Endodermal cell (in vitro differentiated cells): Measurements from ENCODE around the gene RALBP1. TPM values are rescaled to one million over a fixed set of nuclear protein-coding genes. Genes with fewer than 3 reads are reported as not detected.

ENCODE experiments used
- DNase-seq: peaks from one replicate; pipeline ENCODE4 v3.0.0-alpha.2; 2017
- H3K27ac ChIP-seq: 2 replicates; pipeline ENCODE4 v1.5.1; 2013; ENCODE audit warnings: mild to moderate bottlenecking, low read depth, low read length, moderate library complexity
- H3K27me3 ChIP-seq: 2 replicates; pipeline ENCODE4 v1.6.1; 2013; ENCODE audit warnings: mild to moderate bottlenecking, low read length, moderate library complexity; ENCODE audit not compliant: insufficient read depth, control insufficient read depth, poor library complexity, severe bottlenecking
- H3K36me3 ChIP-seq: 2 replicates; pipeline ENCODE4 v1.7.0; 2013; ENCODE audit warnings: mild to moderate bottlenecking, low read length, moderate library complexity; ENCODE audit not compliant: control insufficient read depth, insufficient read depth
- H3K4me1 ChIP-seq: one replicate; pipeline ENCODE4 v1.7.0; 2013; ENCODE audit warnings: low read length; ENCODE audit not compliant: control insufficient read depth, insufficient read depth
- H3K4me3 ChIP-seq: 2 replicates; pipeline ENCODE4 v1.5.1; 2013; ENCODE audit warnings: mild to moderate bottlenecking, low read length, moderate library complexity
- H3K9ac ChIP-seq: 2 replicates; pipeline ENCODE4 v1.6.1; 2013; ENCODE audit warnings: mild to moderate bottlenecking, low read length, moderate library complexity; ENCODE audit not compliant: poor library complexity, severe bottlenecking; ENCODE audit errors: extremely low read depth
- H3K9me3 ChIP-seq: 2 replicates; pipeline ENCODE4 v1.6.1; 2013; ENCODE audit warnings: mild to moderate bottlenecking, low read length, moderate library complexity; ENCODE audit not compliant: control insufficient read depth
- H3K27ac Mint-ChIP-seq: 2 replicates; pipeline ENCODE4 v1.8.0; 2020; ENCODE audit warnings: mixed read lengths
- H3K27me3 Mint-ChIP-seq: 2 replicates; pipeline ENCODE4 v1.8.0; 2021; ENCODE audit warnings: mild to moderate bottlenecking, mixed read lengths; ENCODE audit not compliant: insufficient read depth
- H3K36me3 Mint-ChIP-seq: 2 replicates; pipeline ENCODE4 v1.8.0; 2020; ENCODE audit warnings: low read depth, mixed read lengths
- H3K4me1 Mint-ChIP-seq: 2 replicates; pipeline ENCODE4 v1.8.0; 2020; ENCODE audit warnings: mixed read lengths
- H3K4me3 Mint-ChIP-seq: 2 replicates; pipeline ENCODE4 v1.8.0; 2020; ENCODE audit warnings: mild to moderate bottlenecking, moderate library complexity, mixed read lengths
- H3K9me3 Mint-ChIP-seq: 2 replicates; pipeline ENCODE4 v1.8.0; 2020; ENCODE audit warnings: mild to moderate bottlenecking, mixed read lengths
- WGBS, 2 experiments: methylation state at CpG; one replicate each; pipeline versions ENCODE4 v1.1.5 to v1.1.7; 2013; ENCODE audit warnings: missing lambda C conversion rate in 2 of 2, mixed read lengths in 1 of 2; ENCODE audit not compliant: insufficient coverage in 1 of 2, insufficient read length in 1 of 2; 5-methylcytosine and 5-hydroxymethylcytosine counted together
- total RNA-seq, 2 donors: library from RNA; stranded (reverse); fragmentation: NEBNext Ultra II Directional in 1 of 2; extraction: Animal tissue kit (Norgen Biotek cat#: 25700) in 1 of 2; gene quantifications; 2 replicates in 1 of 2; 3 replicates in 1 of 2; pipeline ENCODE4 v1.2.1, GENCODE V29; 2021
- TF ChIP-seq, protein P1 (sequence below): fragments of 200-600 bp; sonication (generic); conservative IDR thresholded peaks from 2 replicates; pipeline ENCODE4 v1.5.0; 2021; ENCODE audit warnings: antibody characterized with exemption, mild to moderate bottlenecking

Gene RALBP1
- total RNA-seq, 2 donors from 2014 or later = 60.5 to 64.9 TPM

DNA sequence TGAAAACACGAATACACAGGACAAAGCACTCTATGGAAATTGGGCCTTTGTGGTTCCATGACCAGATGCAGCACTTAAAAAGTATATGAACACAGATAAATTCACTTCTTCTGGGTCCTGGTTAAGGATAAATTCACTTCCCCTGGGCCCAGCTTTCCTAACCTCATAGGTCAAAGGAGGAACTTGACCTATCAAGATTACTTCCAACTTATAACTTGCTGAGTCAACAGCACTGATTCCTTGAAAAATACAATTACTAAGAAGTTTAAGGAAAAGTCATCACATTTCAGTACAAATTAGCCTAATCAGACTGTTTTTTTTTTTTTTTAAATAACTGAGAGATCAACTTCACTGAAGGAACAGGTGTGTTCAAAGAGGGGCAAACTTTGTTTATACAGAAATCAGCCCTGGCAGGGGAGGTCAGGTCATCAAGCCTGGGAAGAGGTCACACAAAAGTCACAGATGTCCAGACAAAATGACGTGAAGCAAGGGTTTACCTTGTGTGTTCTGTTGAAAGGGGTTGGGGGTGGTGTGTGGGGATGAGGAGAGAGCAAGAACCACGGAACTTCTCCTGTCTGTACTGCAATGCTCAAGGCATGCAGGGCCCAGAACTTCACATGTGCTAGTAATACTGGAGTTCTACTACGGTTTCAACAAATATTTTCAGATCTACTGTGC is 83.2 kb downstream of the RALBP1 start:
- Mint-ChIP-seq H3K27ac (peak overlapping the region; percentile 48), H3K36me3 (peaks cover 87% of the 10 kb centered on the region), H3K4me1 (no peaks in the 10 kb centered on the region), H3K27me3 (no peaks in the 10 kb centered on the region), H3K4me3 (no peak overlapping the region), H3K9me3 (peaks cover 5% of the 10 kb centered on the region)
- no peak overlapping the region for H3K27ac ChIP-seq
- TF ChIP-seq, protein P1, sequence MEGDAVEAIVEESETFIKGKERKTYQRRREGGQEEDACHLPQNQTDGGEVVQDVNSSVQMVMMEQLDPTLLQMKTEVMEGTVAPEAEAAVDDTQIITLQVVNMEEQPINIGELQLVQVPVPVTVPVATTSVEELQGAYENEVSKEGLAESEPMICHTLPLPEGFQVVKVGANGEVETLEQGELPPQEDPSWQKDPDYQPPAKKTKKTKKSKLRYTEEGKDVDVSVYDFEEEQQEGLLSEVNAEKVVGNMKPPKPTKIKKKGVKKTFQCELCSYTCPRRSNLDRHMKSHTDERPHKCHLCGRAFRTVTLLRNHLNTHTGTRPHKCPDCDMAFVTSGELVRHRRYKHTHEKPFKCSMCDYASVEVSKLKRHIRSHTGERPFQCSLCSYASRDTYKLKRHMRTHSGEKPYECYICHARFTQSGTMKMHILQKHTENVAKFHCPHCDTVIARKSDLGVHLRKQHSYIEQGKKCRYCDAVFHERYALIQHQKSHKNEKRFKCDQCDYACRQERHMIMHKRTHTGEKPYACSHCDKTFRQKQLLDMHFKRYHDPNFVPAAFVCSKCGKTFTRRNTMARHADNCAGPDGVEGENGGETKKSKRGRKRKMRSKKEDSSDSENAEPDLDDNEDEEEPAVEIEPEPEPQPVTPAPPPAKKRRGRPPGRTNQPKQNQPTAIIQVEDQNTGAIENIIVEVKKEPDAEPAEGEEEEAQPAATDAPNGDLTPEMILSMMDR = no peak
- no peak overlapping the region for H3K4me3 ChIP-seq
- no peak overlapping the region for H3K9ac ChIP-seq
- H3K36me3 ChIP-seq = peaks cover 92% of the 10 kb centered on the region
- DNase-seq = no peak
- H3K4me1 ChIP-seq = no peaks in the 10 kb centered on the region
- no peaks in the 10 kb centered on the region for H3K27me3 ChIP-seq
- peaks cover 8% of the 10 kb centered on the region for H3K9me3 ChIP-seq
- WGBS, 2 experiments = 89 to 100% methylated on average over 2 to 4 of the region's 4 CpGs

DNA sequence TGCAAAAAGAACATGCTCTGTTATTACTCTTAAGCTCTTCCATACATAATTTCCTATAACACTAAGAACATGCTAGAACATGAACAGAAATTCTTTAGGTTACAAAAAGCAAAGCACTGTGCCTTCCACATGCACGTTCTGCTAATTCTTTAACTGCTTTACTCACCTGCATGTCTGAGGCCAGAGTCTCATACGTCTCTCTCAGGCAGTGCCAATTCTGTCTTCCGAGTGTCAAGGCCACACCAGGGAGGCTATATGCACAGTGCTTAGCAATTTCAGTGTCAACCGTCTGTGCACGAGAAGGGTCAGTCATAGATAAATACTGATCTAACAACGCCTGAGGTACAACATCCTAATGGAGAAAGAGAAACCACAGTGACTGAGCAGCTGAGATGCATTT is 83.9 kb downstream of the RALBP1 start:
- TF ChIP-seq, protein P1 = no peak
- WGBS, 2 experiments = 94 to 95% methylated on average over 6 of the region's 6 CpGs
- no peak for DNase-seq
- Mint-ChIP-seq H3K27ac (peak overlapping the region; percentile 20), H3K36me3 (peaks cover 82% of the 10 kb centered on the region), H3K27me3 (no peaks in the 10 kb centered on the region), H3K4me1 (no peaks in the 10 kb centered on the region), H3K4me3 (no peak overlapping the region), H3K9me3 (no peaks in the 10 kb centered on the region)
- Histone ChIP-seq H3K9ac (no peak overlapping the region), H3K27ac (no peak overlapping the region), H3K36me3 (peaks cover 91% of the 10 kb centered on the region), H3K4me1 (no peaks in the 10 kb centered on the region), H3K4me3 (no peak overlapping the region), H3K9me3 (peaks cover under 1% of the 10 kb centered on the region), H3K27me3 (no peaks in the 10 kb centered on the region)

DNA sequence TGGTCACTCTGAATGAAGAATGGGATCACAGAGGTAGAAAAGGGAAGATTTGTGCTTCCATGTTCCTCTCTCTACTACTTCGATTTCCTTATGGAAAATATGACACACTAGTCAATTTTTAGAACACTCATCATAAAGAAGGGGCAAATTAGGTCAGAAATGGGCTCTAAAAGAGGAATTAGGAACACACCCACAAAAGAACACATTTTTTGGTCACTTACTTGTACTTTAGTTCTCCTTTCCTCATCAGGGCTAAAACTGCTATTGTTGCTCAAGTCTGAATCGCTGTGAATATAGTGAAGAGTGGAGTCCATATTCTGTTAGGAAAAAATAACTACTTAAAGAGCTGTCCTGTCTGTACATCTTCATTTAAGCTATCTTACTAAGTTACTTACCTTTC is 86.4 kb downstream of the RALBP1 start:
- DNase-seq = no peak
- H3K4me1 Mint-ChIP-seq = no peaks in the 10 kb centered on the region
- TF ChIP-seq, protein P1 = no peak
- no peaks in the 10 kb centered on the region for H3K27me3 ChIP-seq
- H3K27ac ChIP-seq = no peak overlapping the region
- H3K4me1 ChIP-seq = no peaks in the 10 kb centered on the region
- no peak overlapping the region for H3K9ac ChIP-seq
- peaks cover 86% of the 10 kb centered on the region for H3K36me3 ChIP-seq
- H3K27ac Mint-ChIP-seq = no peak overlapping the region
- H3K9me3 ChIP-seq = no peaks in the 10 kb centered on the region
- H3K4me3 ChIP-seq = no peak overlapping the region
- H3K4me3 Mint-ChIP-seq = no peak overlapping the region
- WGBS, 2 experiments = 96% methylated on average over 2 of the region's 2 CpGs; no CpG with 5 or more reads in 1 of the 2 experiments
- peaks cover 62% of the 10 kb centered on the region for H3K36me3 Mint-ChIP-seq
- H3K9me3 Mint-ChIP-seq = no peaks in the 10 kb centered on the region
- H3K27me3 Mint-ChIP-seq = no peaks in the 10 kb centered on the region
